GM19025 (cell line): ENCODE measurements around the gene PKN3.
A peak's percentile ranks its signal among the peaks of the same experiment; 100 is the strongest.

Experiments
- ATAC-seq: cut with Tn5 transposase; IDR thresholded peaks from one replicate; pipeline ENCODE4 v1.9.1; 2021; ENCODE audit warnings: mild to moderate bottlenecking, low read depth, moderate library complexity; ENCODE audit not compliant: unreplicated experiment

The PKN3 gene

DNA sequence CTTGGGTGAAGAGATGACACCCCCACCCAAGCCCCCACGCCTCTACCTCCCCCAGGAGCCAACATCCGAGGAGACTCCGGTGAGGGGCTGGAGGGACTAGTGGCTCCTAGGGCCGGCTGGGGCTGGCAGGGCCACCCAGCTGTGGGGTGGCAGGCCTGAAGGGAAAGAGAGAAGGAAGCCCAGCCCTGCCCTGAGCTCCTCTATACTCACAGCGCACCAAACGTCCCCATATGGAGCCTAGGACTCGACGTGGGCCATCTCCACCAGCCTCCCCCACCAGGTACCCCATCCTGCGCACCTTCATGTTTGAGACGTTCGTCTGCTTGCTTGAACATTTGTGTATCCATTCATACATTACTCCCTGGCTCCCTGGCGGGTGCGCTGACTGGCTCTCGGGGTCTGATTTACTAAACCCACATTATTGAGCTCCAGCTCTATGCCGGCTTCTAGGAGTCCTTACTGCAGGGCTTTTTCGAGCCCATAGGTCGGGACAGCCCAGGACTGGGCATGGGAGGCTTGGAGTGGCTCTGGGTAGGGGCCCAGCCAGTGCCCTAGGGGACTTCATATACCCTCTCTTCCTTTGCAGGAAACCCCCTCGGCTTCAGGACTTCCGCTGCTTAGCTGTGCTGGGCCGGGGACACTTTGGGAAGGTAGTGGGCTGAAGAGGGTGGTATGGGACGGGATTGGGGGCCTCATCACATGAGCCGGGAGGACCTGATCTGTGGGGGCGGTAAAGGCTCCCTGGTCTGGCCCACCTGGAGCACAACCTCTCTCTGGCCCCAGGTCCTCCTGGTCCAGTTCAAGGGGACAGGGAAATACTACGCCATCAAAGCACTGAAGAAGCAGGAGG, 12.5 kb downstream of the PKN3 start:
- ATAC-seq = no peak

DNA sequence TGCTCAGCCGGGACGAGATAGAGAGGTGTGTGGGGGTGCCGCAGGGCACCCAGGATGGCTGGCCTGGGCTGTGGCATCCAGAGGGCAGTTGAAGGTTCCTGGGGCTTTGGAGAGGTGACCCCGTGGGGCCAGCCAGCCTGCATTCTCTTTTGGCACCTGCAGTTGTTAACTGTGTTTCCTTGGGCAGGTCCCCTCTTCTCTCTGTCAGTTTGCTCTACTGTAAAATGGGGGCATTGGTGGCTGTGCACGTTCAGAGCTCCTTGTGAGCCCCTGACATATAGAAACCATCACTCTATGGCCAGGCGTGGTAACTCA, 13.1 kb downstream of the PKN3 start:
- ATAC-seq = no peak

DNA sequence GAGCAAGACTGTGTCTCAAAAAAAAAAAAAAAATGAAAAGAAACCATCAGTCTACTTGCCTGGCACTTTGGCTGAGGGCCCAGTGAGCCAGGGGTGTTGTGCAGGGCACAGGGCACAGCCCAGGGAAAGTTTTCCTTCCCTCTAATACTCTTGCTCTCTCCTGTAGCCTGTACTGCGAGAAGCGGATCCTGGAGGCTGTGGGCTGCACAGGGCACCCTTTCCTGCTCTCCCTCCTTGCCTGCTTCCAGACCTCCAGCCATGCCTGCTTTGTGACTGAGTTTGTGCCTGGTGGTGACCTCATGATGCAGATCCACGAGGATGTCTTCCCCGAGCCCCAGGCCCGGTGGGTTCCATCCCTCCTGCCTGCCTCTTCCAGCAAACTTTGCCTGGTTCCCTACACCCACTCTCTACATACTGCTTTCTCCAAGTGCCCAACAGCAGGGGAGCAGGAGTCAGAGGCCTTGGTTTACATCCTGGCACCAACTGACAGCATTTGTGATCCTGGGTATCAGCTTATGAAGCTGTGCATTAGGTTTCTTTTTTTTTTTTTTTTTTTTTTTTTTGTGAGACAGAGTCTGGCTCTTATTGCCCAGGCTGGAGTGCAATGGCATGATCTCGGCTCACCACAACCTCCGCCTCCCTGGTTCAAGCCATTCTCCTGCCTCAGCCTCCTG, 14.4 kb downstream of the PKN3 start:
- ATAC-seq = no peak

DNA sequence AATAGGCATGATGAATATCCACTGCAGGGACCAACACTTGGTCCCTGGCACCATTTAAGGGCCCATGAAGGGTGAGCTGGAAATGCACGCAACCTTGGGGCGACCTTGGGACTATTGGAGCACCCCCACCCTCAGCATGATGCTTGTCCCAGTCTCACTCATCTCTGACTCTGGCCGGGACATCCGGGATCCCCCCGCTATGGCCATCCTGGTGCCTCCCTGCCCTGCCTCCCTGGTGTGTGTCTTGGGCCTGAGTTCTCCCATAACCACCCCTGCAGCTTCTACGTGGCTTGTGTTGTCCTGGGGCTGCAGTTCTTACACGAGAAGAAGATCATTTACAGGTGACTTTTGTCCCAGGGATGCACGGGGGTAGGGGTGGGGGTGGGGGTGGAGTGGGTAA, 15.7 kb downstream of the PKN3 start:
- no peak for ATAC-seq

DNA sequence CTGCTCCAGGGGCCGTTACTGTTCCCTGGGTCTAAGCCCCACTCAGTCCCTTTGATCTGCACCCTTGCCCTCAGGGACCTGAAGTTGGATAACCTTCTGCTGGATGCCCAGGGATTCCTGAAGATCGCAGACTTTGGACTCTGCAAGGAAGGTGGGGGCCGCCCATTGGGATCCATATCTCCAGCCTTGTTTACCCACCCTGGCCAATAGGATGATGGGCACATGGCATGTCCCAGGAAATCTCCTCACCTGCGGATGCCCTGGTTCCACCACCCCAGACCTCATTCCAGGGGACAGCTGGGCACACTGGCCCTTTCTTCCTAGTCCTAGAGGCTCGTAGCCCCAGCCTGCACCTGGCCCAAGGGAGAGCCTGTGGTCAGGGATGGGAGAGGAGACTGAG, 16.2 kb downstream of the PKN3 start:
- no peak for ATAC-seq

DNA sequence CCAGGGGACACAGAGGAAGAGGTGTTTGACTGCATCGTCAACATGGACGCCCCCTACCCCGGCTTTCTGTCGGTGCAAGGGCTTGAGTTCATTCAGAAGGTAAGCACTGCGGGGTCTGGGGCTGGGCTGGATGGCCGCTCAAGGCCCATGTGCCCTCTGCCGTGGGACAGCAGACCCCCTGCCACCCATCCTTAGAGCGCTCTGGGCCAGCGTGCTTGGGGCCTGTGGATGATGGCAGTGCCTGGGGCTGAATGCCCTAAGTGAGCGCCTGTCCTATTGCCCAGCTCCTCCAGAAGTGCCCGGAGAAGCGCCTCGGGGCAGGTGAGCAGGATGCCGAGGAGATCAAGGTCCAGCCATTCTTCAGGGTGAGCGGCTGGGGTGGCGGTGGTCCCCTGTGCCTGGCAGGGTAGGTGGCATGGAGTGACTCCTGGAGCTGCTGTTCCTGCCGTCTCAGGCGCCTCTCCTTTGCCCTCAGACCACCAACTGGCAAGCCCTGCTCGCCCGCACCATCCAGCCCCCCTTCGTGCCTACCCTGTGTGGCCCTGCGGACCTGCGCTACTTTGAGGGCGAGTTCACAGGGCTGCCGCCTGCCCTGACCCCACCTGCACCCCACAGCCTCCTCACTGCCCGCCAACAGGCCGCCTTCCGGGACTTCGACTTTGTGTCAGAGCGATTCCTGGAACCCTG, 17.8 kb downstream of the PKN3 start:
- ATAC-seq = no peak

DNA sequence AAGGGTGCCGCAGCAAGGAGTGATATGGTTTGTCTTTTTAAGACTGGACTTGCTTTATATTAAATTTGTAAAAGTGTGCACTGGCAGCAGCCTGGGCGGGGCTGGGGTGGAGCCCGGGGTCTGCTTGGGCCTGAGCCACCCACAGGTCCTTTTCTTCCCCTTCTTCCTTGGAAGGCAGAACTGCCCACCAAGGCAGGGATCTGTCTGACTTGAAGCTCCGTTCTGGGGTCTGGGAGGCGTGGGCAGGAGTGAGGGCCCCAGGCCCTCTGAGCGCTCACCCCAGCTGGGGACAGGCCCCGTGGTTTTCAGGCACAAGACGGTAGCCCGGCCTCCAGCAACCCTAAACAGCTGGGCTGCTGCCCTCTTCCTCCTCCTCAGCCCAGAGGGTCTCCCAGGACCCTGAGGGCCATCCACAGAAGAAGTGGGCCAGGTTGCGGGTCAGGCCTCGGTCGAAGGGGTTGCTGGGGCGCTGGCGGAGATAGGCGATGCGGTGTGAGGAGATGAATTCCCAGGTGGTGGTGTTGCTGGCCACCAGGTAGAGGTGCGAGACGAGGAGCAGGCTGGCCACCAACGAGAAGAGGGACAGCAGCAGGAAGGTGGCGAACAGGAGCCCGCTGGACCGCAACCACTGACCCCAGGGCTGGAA, 18.7 kb downstream of the PKN3 start:
- no peak for ATAC-seq

DNA sequence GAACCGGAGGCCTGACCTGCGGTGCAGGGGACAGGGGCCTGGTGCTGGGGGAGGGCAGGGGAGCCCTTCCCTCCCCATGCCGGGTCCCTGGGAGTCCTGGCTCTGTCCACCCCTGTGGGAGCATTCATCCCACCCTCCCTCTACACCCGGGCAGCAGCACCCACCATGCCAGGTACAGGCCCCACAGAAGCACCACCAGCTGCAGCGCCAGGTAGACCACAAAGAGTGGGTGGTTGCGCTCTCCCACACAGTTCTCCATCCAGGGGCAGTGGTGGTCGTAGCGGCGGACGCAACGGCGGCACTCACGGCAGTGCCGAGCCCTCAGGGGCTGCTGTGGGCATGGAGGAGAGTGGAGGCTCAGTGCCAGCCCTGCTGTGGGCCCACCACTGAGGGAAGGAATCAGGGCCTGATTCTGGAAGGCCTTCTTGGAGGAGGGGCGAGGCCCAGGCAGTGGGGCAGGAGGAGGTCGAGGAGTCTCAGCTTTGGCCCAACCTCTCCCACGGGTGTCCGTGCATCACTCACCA, 19.2 kb downstream of the PKN3 start:
- ATAC-seq = no peak

DNA sequence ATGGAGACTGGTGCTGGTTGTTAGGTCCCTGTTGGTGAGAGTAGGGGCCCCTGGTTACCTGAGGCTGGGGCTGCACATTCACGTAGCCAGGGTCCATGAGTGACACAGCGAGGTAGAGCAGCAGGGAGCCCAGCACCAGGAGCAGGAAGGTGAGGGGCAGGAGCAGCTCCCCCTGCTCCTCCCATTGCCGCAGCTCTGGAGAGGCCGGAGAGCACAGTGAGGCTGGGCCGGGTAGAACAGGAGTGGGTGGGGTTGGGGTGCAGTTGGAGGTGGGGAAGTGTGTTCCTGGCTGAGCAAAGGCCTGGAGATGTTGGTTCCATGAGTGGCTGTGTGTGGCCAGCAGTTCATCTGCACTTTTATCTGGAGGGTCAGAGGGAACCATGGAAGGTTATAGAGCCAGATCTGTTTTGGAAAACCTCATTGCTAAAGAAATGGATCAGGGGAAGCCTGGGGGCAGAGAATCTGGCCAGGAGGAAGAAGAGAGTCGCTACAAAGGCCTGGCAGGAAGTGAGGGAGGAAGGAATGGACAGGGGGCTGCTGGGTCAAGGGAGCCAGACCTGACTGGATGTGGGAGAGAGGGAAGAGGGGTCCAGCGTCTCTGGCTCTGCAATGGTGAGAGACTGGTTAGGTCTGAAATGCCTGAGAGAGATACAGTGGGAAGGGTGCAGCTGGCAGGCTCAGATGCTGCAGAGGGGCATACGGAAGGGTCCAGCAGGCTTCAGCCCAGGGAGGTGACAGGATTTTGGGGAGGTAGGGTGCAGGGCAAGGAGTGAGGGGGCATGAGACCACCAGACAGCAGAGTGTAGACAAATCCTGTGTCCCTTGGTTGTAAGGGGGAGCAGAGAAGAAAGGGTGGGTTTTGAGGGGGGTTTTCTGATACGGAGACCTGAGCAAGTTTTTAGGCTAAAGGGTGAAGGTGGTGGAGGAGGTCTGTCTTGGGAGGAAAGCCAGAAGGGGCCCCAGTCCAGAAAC, 20.4 kb downstream of the PKN3 start:
- ATAC-seq = no peak

DNA sequence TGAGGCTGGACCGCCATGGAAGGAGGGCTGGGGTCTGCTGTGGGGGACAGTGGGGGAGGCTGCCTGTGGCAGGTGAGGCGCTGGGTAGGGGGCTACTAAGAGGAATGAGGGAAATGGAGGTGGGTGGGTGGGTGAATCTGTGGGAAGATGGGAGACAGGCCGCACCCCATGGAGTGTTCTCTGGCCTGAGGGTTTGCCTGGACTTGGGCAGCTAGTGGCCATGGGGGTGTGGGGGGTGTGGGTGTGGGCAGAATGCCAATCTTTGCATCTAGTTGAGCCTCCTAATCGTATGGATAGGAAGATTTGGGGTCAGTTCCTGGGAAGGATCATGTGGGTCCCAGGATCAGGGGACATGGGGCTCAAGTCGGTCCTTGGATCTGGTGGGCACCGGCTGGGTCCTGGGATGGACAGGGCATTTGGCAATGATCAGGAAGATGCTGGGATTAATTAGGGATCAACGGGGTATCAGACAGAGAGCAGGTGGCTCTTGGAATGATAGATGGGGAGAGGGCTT, 21.1 kb downstream of the PKN3 start:
- ATAC-seq = no peak

DNA sequence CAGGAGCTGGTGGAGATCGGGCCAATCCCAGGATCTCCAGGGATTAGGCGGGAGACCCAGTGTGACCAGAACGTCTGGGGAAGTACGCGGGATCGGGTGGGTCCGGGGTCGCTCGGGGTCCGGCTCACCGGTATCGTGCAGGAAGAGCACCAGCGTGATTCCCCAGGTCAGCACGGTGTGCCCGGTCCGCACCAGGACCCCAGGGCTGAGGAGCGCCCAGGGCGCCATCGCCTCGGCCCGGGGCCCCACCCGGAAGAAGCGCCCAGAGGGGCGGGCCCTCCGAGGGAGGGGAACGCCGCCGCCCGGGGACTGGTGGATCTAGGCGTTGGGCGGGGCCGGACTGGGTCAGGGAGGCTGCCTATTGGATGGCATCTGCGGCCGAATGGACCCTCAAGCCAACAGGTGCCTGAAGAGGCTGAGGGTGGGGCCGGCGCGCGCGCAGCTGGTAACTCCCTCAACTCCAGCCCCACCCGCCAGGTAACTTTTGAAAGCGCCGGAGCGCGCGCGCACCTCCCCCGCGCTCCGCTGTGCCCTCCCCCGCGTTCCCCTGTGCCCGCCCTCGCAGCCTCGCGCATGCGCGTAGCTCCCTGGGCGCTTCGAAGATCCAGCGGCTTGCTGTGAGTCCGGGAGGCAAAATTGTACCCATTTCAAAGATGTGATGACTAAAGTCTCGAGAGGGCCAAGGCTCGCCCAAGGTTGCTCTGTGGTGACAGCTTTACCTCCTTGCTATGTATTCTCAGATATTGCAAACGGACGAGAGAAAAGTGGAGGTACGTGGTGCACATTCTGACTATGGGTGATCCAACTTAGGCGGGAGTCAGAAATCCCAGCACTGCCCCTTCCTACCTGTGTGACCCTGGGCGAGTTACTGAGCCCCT, 21.8 kb downstream of the PKN3 start, which contains the start of gene ZDHHC12:
Gene ZDHHC12 (minus strand): TSS at position 262 of the 878 bp plus-strand sequence. CDS start 34 bp downstream, at position 228.
- peak; percentile 96 for ATAC-seq

DNA sequence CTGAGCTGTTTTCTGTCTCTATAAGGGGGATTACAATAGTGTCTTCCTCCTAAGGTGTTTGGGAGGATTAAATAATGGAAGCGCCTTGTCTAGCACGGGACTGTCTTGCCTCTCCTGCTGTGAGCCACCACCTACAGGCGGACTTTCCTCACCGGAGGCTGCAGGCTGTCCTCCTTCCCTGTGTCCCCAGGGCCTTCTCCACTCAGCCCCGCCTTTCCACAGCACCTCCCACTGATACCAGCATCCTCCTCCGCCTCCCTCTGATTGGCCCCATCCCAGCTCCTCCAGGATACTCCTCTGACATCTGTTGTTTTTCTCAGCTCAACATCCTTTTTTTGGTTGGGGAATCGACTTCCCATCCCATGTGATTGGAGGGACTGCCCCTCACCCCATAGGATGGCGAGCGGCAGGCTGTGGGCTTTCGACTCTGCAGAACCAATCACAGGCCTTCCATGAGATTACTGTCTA, 22.5 kb downstream of the PKN3 start:
- ATAC-seq = no peak

DNA sequence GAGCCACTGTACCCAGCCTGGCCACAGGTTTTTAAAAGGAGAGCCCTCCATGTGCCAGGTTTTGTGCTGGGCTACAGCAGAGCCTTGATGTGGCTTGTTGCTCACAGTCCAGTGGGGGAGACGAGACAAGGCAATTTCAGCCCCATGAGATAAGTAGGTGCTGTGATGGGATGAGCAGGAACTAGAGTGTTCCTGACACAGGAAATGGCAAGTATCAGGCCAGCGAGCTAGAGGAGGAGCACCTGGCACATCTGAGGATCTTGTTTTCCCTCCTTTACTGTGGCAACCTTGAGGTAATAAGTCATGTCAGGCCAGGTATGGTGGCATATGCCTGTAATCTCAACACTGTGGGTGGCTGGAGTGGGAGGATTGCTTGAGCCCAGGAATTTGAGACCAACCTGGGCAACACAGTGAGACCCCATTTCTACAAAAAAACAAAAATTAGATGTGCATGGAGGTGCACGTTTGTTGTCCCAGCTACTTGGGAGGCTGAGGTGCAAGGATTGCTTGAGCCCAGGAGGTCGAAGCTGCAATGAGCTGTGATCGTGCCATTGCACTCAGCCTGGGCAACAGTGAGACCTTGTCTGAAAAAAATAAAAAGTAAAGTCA, 25.4 kb downstream of the PKN3 start:
- ATAC-seq = no peak

DNA sequence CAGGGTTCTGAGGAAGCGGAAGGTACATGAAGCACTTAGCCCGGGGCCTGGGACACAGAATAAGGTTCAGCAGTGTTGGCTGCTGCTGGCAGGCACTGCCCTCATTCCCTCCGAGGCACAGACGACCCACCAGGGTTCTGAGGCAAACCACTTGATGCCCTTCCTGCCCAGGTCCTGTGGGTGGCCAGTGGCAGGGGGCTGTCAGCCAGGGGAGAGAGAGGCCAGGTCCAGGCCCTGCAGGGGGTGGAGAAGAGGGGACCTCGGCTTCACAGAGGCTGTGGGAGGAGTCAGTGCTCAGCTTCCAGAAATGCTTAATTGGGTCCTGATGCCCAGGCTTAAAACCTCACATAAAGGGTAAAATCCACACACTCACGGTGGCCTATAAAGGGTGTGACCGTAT, 26.0 kb downstream of the PKN3 start:
- ATAC-seq = no peak

DNA sequence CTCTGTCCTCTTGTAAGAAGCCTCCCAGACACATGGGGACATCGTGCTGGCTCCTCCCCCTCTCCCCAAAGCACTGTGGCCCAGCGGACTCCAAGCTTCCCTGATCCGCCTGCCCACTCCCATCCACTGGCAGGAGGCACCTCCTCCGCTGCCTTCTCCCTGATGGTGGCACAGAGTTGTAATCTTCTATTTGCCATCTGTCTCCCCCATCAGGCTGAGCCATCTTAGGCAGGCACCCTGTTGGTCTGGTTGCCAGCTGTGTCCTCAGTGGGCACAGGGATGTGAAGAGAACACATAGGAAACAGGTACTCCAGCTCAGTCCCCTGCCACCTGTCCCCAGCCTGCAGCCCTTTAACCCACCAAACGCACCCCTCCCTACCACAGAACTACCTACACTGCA, 27.0 kb downstream of the PKN3 start:
- ATAC-seq = no peak

DNA sequence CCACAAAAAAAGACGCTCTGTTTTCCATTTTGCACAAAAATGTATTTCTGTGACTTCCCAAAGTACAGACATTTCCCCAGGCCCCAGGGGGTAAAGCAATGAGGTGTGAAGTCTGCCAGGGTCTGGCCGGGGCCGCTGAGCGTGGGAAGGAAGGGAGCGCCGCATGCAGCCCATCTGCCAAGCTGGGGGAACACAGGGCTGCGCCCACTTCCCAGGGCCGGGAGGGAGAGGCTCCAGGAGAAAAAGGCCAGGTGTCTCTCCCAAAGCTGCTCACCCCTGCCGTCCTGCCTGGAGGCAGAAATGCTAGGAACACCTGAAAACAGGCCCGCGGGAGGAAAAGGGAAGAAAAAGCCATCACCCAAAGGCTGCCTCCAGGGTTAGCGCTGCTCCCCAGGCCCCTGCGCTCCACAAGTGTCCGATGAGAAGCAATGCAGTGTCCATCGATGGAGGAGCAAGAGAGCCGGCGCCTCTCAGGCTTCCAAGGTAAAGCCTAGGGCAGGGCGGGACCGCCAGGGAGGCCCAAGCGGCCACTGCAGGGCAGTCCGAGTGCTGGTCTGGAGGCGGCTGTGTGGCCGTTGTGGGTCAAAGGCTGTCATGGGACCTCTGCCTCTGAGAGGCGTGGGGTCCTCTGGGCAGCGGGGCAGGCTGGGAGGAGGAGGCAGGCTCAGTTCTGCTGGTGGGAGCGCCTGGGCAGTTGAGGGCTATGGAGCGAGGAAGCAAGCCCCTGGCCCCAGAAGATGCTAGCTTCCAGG, 27.6 kb downstream of the PKN3 start:
- ATAC-seq = no peak

DNA sequence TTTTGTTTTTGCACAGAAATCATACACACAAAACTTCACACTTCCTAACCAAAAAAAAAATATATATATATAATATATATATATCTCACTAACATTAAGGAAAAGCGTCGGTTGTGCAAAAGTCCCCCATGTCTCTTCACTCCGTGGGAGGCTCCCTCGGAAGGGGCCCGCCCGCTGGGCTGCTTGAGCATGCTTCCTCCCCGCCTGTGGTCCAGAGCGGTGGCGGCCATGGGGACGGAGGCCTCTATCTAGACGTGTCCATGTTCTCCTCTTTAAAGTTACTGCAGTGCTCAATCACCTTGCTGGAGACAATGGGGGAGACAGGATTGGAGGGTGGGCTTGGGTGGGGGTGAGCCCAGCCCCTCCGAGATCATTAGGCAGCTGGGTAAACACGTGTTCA, 28.8 kb downstream of the PKN3 start:
- no peak for ATAC-seq
